IMR-90 (cell line): ENCODE measurements around the gene COX5B.
"Not testable (repeated sequence)": the region's sequence is repeated elsewhere in the genome, so short reads cannot be mapped to it uniquely, and the experiment has no call there.

Source experiments
- CEBPB ChIP-seq: IDR thresholded peaks from 2 replicates; pipeline ENCODE4 v1.6.1; 2012; ENCODE audit warnings: low read depth, low read length, improper control_type of control experiment
- CTCF ChIP-seq: conservative IDR thresholded peaks from 2 replicates; pipeline ENCODE4 v1.5.1; 2012; ENCODE audit warnings: mild to moderate bottlenecking, low read depth, low read length, improper control_type of control experiment
- FOS ChIP-seq: fragments of 150-350 bp; IDR thresholded peaks from 2 replicates; pipeline ENCODE4 v1.6.1; 2016; ENCODE audit warnings: low read depth, low read length
- MAZ ChIP-seq: IDR thresholded peaks from 2 replicates; pipeline ENCODE4 v1.6.1; 2012; ENCODE audit warnings: low read depth, mild to moderate bottlenecking, low read length, improper control_type of control experiment, moderate library complexity, borderline replicate concordance
- MXI1 ChIP-seq: IDR thresholded peaks from 2 replicates; pipeline ENCODE4 v1.6.1; 2012; ENCODE audit warnings: low read depth, mild to moderate bottlenecking, low read length, moderate library complexity, borderline replicate concordance
- NFE2L2 ChIP-seq: fragments of 150-350 bp; IDR thresholded peaks from 2 replicates; pipeline ENCODE4 v1.6.1; 2016; ENCODE audit warnings: low read depth, mild to moderate bottlenecking, low read length
- POLR2A ChIP-seq: IDR thresholded peaks from 2 replicates; pipeline ENCODE4 v1.6.1; 2012; ENCODE audit warnings: mild to moderate bottlenecking, low read depth, low read length
- RAD21 ChIP-seq: IDR thresholded peaks from 2 replicates; pipeline ENCODE4 v1.6.1; 2012; ENCODE audit warnings: low read length, improper control_type of control experiment

GRCh38 chr2:97615746-97616145, 30.1 kb upstream of the COX5B start:
- not testable (repeated sequence) for TF ChIP-seq CTCF, MAZ, POLR2A, RAD21, FOS, NFE2L2, MXI1, CEBPB
